ENCODE measurements around the gene MASTL.

GRCh38 chr10:27155066-27155754, at the start of gene MASTL:
- TF ChIP-seq CTCF (IDR thresholded peaks at IDR 0.05; ENCODE audit: low read depth, low read length, missing input control) = no peak
- TF ChIP-seq JUND (IDR thresholded peaks at IDR 0.05) = peak in 1 of 2 donors; percentile 25
- peak; percentile 33 for TF ChIP-seq FOXA1 (IDR thresholded peaks at IDR 0.05)
- TF ChIP-seq REST (IDR thresholded peaks at IDR 0.05) = peak; percentile 91
- no peak for TF ChIP-seq YY1 (IDR thresholded peaks at IDR 0.05)
- TF ChIP-seq SP1 (IDR thresholded peaks at IDR 0.05) = peak; percentile 49
- no peak for TF ChIP-seq RAD21 (IDR thresholded peaks at IDR 0.05)
- no peak for TF ChIP-seq HNF4A (conservative IDR thresholded peaks at IDR 0.05)
- TF ChIP-seq MAX (IDR thresholded peaks at IDR 0.05) = no peak
- no peak for TF ChIP-seq NR2F2 (IDR thresholded peaks at IDR 0.05)
- TF ChIP-seq ATF3 (IDR thresholded peaks at IDR 0.05) = no peak
- TF ChIP-seq TAF1 (conservative IDR thresholded peaks at IDR 0.05) = peak; percentile 92
